Measurements from ENCODE around the gene PRLR. TPM values are rescaled to one million over a fixed set of nuclear protein-coding genes. Genes with fewer than 3 reads are reported as not detected.
A peak's percentile ranks its signal among the peaks of the same experiment; 100 is the strongest.

The PRLR gene
- total RNA-seq, 1 donor from 2014 or later: 5.7 TPM

GRCh38 chr5:35160486-35161116 lies 69.7 kb downstream of the PRLR start:
- no peak for DNase-seq (ENCODE audit: low spot score, unreplicated experiment)
- Mint-ChIP-seq H3K36me3 (ENCODE audit: insufficient read depth) (no peaks in the 10 kb centered on the region), H3K27ac (no peak overlapping the region), H3K4me3 (ENCODE audit: low read depth) (no peak overlapping the region), H3K27me3 (no peaks in the 10 kb centered on the region), H3K9me3 (ENCODE audit: low read depth) (peaks cover 3% of the 10 kb centered on the region), H3K4me1 (ENCODE audit: low read depth) (peaks cover 14% of the 10 kb centered on the region)
- no peak for TF ChIP-seq CTCF (IDR thresholded peaks at IDR 0.05; ENCODE audit: unreplicated experiment)

DNA sequence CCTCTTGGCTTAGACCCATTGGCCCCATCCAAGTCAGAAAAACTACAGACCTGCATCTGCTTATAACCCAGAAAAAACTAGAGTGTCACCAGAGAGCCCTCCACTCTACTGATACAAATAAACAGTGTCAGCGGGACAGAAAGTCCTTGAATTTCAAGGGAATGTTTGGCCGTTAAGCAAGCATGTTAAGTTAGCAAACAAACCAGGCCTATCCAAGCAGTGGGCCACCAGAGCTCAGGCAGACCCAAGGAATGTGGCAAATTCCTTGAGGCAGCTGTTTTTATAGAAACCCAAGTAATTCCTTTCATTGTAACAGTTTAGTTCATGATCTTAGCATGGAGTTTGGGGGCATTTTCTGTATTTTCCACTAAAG lies 70.9 kb downstream of the PRLR start:
- peaks cover 3% of the 10 kb centered on the region for H3K9me3 Mint-ChIP-seq (ENCODE audit: low read depth)
- TF ChIP-seq CTCF (IDR thresholded peaks at IDR 0.05; ENCODE audit: unreplicated experiment): no peak
- no peak overlapping the region for H3K4me3 Mint-ChIP-seq (ENCODE audit: low read depth)
- no peaks in the 10 kb centered on the region for H3K36me3 Mint-ChIP-seq (ENCODE audit: insufficient read depth)
- no peak for DNase-seq (ENCODE audit: low spot score, unreplicated experiment)
- peak overlapping the region; percentile 88 for H3K27ac Mint-ChIP-seq
- H3K4me1 Mint-ChIP-seq (ENCODE audit: low read depth): peaks cover 14% of the 10 kb centered on the region
- H3K27me3 Mint-ChIP-seq: no peaks in the 10 kb centered on the region

DNA sequence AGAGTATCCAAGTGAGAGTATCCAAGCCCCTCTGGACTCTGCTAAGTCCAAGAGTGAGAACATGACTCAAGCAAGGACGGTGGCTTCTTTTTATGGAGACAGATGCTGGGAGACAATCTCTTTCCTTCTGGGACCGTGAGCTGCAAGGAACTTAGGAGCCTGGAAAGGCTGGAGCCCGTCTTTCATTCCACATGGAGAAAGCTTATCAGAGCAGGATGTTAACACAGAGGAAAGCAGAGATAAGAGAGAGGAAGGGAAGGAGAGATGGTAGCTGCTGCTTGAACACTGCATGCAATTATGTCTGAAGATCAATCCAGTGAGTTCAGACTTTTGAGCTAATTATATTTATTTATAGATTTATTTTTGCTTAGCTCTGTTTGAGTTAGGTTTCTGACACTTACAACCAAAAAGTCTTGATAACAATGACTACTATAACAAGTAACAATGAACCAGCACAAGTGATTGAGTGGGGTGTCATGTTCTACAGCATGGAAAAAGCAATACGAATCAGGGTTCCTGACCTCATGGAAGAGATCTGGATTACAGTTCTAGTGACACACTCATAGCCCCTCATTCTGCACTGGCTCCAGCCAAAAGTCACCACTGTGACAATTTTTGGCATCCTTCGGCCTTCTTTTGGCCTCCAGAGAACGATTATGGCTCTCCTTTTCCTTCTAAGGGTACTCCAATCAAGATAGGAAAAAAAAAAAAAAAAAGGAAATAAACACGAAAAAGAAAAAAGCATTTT lies 71.5 kb downstream of the PRLR start:
- Mint-ChIP-seq H3K27me3 (no peaks in the 10 kb centered on the region), H3K27ac (peak overlapping the region; percentile 88), H3K4me1 (ENCODE audit: low read depth) (peaks cover 14% of the 10 kb centered on the region), H3K9me3 (ENCODE audit: low read depth) (peaks cover 3% of the 10 kb centered on the region), H3K36me3 (ENCODE audit: insufficient read depth) (no peaks in the 10 kb centered on the region), H3K4me3 (ENCODE audit: low read depth) (no peak overlapping the region)
- DNase-seq (ENCODE audit: low spot score, unreplicated experiment): no peak
- no peak for TF ChIP-seq CTCF (IDR thresholded peaks at IDR 0.05; ENCODE audit: unreplicated experiment)

GRCh38 chr5:35158204-35158603 lies 72.1 kb downstream of the PRLR start:
- Mint-ChIP-seq H3K36me3 (ENCODE audit: insufficient read depth) (no peaks in the 10 kb centered on the region), H3K4me1 (ENCODE audit: low read depth) (peaks cover 16% of the 10 kb centered on the region), H3K4me3 (ENCODE audit: low read depth) (no peak overlapping the region), H3K27me3 (no peaks in the 10 kb centered on the region), H3K27ac (peak overlapping the region; percentile 61), H3K9me3 (ENCODE audit: low read depth) (peaks cover 3% of the 10 kb centered on the region)
- TF ChIP-seq CTCF (IDR thresholded peaks at IDR 0.05; ENCODE audit: unreplicated experiment): no peak
- DNase-seq (ENCODE audit: low spot score, unreplicated experiment): no peak

- Mint-ChIP-seq H3K36me3 (ENCODE audit: insufficient read depth) (no peaks in the 10 kb centered on the region), H3K4me3 (ENCODE audit: low read depth) (no peak overlapping the region), H3K27ac (no peak overlapping the region), H3K4me1 (ENCODE audit: low read depth) (peaks cover 6% of the 10 kb centered on the region), H3K9me3 (ENCODE audit: low read depth) (peaks cover 1% of the 10 kb centered on the region), H3K27me3 (no peaks in the 10 kb centered on the region)
- TF ChIP-seq CTCF (IDR thresholded peaks at IDR 0.05; ENCODE audit: unreplicated experiment): no peak
- no peak for DNase-seq (ENCODE audit: low spot score, unreplicated experiment)
Measured at GRCh38 chr5:35153375-35153932, 76.8 kb downstream of the PRLR start.

Data from progenitor cell of endocrine pancreas (in vitro differentiated cells).